ENCODE data around the gene ESYT3.

DNA sequence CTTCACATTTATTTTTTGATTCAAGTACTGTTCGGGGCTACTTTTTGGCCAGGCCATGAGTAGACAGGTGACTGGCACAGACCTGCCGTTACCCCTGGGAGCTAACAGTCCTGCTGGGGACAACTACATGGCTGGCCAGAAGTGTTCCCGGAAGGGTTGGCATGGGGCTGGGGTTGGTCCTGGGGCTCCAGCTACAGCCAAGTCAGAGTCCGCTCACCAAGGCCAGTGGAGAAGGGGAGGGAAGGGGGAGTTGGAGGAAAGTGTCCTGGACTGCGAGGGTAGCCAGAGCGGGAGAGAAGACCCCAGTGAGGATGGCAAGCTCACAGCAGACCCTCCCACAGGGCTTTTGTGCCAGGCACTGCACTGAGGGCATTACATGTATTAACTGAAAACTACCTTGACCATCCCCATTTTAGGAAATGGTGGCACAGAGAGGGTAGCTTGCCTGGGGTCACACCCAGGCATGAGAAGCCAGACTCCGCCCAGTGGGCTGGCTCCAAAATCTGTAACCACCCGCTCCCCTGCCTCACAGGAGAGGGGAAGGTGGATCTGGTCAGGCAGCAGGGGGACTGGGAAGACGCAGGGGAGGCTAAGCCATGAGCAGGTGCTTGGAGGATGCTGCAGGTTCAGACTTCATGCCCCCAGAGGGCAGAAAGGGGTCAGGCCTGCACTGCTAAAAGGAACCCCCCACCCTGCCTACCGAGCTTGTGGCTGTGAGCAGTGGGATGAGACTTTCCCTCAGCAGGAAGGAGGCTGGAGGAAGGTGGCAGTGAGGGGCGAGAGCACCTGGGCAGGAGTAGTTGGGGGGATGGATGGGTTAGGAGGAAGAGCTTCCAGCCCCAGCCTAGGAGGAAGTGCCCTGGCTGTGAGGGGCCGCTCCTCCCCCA is 38.3 kb upstream of the ESYT3 start:
- TF ChIP-seq SPI1 (IDR thresholded peaks at IDR 0.05; ENCODE audit: borderline replicate concordance, low read depth) (no peak), POLR2AphosphoS5 (IDR thresholded peaks at IDR 0.05; ENCODE audit: low read depth) (no peak)
- TF ChIP-seq, protein P1, sequence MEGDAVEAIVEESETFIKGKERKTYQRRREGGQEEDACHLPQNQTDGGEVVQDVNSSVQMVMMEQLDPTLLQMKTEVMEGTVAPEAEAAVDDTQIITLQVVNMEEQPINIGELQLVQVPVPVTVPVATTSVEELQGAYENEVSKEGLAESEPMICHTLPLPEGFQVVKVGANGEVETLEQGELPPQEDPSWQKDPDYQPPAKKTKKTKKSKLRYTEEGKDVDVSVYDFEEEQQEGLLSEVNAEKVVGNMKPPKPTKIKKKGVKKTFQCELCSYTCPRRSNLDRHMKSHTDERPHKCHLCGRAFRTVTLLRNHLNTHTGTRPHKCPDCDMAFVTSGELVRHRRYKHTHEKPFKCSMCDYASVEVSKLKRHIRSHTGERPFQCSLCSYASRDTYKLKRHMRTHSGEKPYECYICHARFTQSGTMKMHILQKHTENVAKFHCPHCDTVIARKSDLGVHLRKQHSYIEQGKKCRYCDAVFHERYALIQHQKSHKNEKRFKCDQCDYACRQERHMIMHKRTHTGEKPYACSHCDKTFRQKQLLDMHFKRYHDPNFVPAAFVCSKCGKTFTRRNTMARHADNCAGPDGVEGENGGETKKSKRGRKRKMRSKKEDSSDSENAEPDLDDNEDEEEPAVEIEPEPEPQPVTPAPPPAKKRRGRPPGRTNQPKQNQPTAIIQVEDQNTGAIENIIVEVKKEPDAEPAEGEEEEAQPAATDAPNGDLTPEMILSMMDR (IDR thresholded peaks at IDR 0.05; ENCODE audit: insufficient read depth, low read length): no peak
- TF ChIP-seq, protein P2, sequence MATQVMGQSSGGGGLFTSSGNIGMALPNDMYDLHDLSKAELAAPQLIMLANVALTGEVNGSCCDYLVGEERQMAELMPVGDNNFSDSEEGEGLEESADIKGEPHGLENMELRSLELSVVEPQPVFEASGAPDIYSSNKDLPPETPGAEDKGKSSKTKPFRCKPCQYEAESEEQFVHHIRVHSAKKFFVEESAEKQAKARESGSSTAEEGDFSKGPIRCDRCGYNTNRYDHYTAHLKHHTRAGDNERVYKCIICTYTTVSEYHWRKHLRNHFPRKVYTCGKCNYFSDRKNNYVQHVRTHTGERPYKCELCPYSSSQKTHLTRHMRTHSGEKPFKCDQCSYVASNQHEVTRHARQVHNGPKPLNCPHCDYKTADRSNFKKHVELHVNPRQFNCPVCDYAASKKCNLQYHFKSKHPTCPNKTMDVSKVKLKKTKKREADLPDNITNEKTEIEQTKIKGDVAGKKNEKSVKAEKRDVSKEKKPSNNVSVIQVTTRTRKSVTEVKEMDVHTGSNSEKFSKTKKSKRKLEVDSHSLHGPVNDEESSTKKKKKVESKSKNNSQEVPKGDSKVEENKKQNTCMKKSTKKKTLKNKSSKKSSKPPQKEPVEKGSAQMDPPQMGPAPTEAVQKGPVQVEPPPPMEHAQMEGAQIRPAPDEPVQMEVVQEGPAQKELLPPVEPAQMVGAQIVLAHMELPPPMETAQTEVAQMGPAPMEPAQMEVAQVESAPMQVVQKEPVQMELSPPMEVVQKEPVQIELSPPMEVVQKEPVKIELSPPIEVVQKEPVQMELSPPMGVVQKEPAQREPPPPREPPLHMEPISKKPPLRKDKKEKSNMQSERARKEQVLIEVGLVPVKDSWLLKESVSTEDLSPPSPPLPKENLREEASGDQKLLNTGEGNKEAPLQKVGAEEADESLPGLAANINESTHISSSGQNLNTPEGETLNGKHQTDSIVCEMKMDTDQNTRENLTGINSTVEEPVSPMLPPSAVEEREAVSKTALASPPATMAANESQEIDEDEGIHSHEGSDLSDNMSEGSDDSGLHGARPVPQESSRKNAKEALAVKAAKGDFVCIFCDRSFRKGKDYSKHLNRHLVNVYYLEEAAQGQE (IDR thresholded peaks at IDR 0.05; ENCODE audit: insufficient replicate concordance, low read depth): no peak

Measured in HL-60 (cell line).